SJCRH30 (cell line): ENCODE data around the gene OR2A7. TPM values are rescaled to one million over a fixed set of nuclear protein-coding genes. Genes with fewer than 3 reads are reported as not detected.
"Not testable (repeated sequence)": the region's sequence is repeated elsewhere in the genome, so short reads cannot be mapped to it uniquely, and the experiment has no call there.

ENCODE experiments used
- DNase-seq, 2 experiments: peaks; one replicate each; pipeline ENCODE4 v3.0.0-alpha.2; 2015 to 2020
- H3K27ac ChIP-seq: fragments of 250-450 bp; sonication (Bioruptor Pico); 2 replicates; pipeline ENCODE4 v1.5.1; 2020; ENCODE audit warnings: mild to moderate bottlenecking, moderate library complexity
- H3K27me3 ChIP-seq: fragments of 250-450 bp; sonication (Bioruptor Pico); 2 replicates; pipeline ENCODE4 v1.5.1; 2020; ENCODE audit warnings: mild to moderate bottlenecking, moderate library complexity
- H3K36me3 ChIP-seq: fragments of 250-450 bp; sonication (Bioruptor Pico); 2 replicates; pipeline ENCODE4 v1.5.1; 2020; ENCODE audit warnings: mild to moderate bottlenecking, moderate library complexity
- H3K4me1 ChIP-seq: fragments of 250-450 bp; sonication (Bioruptor Pico); 2 replicates; pipeline ENCODE4 v1.5.1; 2020; ENCODE audit warnings: mild to moderate bottlenecking, moderate library complexity
- H3K4me3 ChIP-seq: fragments of 250-450 bp; sonication (Bioruptor Pico); 2 replicates; pipeline ENCODE4 v1.5.1; 2020; ENCODE audit warnings: mild to moderate bottlenecking, moderate library complexity
- H3K9me3 ChIP-seq: fragments of 250-450 bp; sonication (Bioruptor Pico); replicated peaks from 2 replicates; pipeline ENCODE4 v1.5.1; 2020; ENCODE audit warnings: mild to moderate bottlenecking, moderate library complexity
- total RNA-seq: library from RNA; depleted of rRNA; stranded (reverse); fragments of >200 nt; shearing (Covaris generic); gene quantifications from 2 replicates; pipeline ENCODE4 v1.2.3, GENCODE V29; 2014

OR2A7 gene
- total RNA-seq, 1 experiment from 2014 or later, result not detected

DNA sequence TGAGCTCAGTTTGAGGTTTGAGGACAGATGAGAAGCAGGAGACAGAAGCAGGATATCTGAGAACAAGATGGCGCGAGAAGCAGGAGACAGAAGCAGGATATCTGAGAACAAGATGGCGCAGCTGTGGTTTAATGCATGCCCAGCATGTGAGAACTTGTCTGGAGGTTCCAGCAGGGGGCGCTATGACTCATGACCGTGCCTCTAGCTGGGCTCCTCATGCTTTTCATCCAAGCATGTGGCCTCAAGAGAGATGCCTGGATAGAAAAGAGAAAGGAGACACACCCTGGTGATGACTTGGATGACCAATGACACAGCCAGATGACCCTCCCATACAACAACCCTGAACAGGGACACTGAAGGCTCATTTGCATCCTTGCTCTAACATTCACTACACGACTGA, 15.4 kb upstream of the OR2A7 start:
- not testable (repeated sequence) for H3K27ac ChIP-seq, H3K4me1 ChIP-seq, H3K4me3 ChIP-seq, H3K27me3 ChIP-seq, H3K9me3 ChIP-seq, DNase-seq, H3K36me3 ChIP-seq

- not testable (repeated sequence) for H3K4me1 ChIP-seq, H3K27ac ChIP-seq, DNase-seq, H3K36me3 ChIP-seq, H3K27me3 ChIP-seq, H3K4me3 ChIP-seq, H3K9me3 ChIP-seq
Observed at GRCh38 chr7:144275281-144275680, 10.7 kb upstream of the OR2A7 start.

DNA sequence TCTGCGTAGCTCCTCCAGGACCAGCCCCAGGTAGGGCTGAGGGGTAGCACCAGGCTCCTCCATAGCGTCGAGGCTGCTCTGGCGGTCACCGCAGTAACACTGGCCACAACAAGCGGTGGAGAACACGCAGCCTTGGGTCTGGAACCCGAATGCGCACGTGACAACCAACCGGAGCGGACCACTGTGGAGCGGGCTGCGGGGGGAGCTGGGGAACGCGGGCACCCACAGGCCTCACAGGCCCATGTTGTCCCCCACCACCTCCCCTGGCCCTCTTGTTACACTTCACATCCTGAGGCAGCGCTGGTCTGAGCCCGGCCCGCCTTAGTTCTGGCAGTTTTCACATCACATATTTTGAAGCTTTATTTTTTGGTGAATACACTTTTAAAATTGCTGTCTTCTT, 4.6 kb upstream of the OR2A7 start, which contains the start of gene CTAGE8:
TSS of gene CTAGE8 (minus strand) at position 101 of the 400 bp plus-strand sequence. CDS start at position 63, 38 bp downstream.
- H3K27me3 ChIP-seq, H3K9me3 ChIP-seq, H3K4me1 ChIP-seq, H3K4me3 ChIP-seq, H3K36me3 ChIP-seq, DNase-seq, H3K27ac ChIP-seq: not testable (repeated sequence)

DNA sequence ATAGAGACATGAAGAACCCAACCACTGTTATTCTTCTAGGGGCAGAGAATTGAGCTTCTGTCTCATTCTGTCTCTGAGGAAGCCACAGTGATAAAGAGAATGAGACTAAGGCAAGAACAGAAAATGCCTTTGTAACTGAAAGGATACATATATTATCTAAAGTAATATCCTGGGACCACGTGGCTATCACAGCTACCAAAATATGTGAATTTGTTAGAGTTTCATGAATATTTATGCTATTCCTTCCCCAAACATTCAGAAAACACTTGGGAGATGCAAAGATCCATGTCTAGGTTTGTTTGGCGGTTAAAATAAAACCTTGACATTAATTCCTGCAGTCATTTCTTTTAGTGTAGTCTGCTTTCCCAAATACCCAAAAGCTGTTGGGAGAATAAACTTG, 2.5 kb downstream of the OR2A7 start:
- not testable (repeated sequence) for H3K9me3 ChIP-seq, H3K36me3 ChIP-seq, H3K4me1 ChIP-seq, H3K27ac ChIP-seq, H3K4me3 ChIP-seq, H3K27me3 ChIP-seq, DNase-seq

GRCh38 chr7:144259067-144259466, 5.5 kb downstream of the OR2A7 start:
- H3K4me1 ChIP-seq, H3K27ac ChIP-seq, H3K4me3 ChIP-seq, DNase-seq, H3K36me3 ChIP-seq, H3K27me3 ChIP-seq, H3K9me3 ChIP-seq: not testable (repeated sequence)

DNA sequence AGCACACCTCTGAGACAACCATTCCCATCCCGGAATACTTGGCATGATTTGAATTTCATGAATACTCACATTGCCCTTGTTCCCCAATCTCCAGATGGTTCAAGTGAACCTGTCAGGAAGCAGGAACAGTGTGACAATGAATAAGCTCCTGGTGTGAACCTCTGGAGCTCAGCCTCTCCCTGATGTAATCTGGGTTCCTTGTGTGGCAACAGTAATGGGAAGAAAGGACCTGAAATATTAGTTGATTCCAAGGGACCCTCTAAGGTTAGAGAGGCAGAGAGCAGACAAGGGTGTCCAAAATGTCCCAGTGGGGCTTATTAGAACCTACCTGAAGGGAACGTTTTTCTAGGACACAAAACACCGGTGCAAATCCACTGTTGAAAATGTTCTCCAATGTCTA, 8.5 kb downstream of the OR2A7 start:
- Histone ChIP-seq H3K4me1 (no peaks in the 10 kb centered on the region), H3K27ac (no peak overlapping the region), H3K27me3 (peaks cover 5% of the 10 kb centered on the region; the same call in 1 of the 2 replicates), H3K4me3 (no peak overlapping the region), H3K36me3 (no peaks in the 10 kb centered on the region), H3K9me3 (no peaks in the 10 kb centered on the region)
- DNase-seq, result peak in 1 of 2 experiments; percentile 9

DNA sequence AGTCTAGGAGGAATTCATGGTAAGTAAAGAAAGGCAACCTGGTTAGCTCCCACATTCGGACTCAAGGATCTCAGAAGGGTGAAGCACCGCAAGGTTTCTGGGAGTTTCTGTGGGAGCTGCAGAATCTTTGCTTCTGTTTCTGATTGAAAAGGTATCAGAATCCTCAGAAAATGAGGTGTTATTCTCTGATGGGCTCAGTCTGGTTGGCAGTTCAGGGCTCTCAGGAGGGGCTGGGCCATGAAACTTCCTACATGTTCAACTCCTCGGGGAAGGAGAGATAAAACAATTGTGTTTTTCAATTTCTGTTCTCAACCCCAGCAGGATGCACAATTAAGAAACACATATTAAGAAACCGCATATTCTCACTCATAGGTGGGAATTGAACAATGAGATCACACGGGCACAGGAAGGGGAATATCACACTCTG, 9.1 kb downstream of the OR2A7 start:
- DNase-seq, result peak in 1 of 2 experiments; percentile 9
- Histone ChIP-seq H3K27me3 (peaks cover 5% of the 10 kb centered on the region; the same call in 1 of the 2 replicates), H3K4me3 (no peak overlapping the region), H3K9me3 (no peaks in the 10 kb centered on the region), H3K36me3 (no peaks in the 10 kb centered on the region), H3K27ac (no peak overlapping the region), H3K4me1 (no peaks in the 10 kb centered on the region)

DNA sequence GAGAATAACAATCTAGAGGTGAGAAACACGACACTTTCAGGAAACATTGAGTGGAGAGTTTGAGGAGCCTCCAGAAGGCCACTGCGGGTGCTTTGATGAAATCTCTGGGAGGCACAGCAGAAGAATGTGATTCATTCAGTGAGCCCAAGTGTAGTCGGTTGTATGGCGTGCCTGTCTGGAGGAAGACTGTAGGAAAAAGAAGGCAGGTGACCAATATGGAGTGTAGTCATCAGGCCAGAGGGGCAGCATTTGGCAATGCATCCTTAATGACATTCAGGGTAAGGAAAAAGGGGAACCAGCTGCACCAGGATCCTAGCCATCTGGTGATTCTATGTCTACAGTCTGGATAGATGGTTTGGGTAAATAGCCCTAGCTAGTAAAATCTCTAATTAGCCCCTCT, 12.3 kb downstream of the OR2A7 start:
- not testable (repeated sequence) for DNase-seq

DNA sequence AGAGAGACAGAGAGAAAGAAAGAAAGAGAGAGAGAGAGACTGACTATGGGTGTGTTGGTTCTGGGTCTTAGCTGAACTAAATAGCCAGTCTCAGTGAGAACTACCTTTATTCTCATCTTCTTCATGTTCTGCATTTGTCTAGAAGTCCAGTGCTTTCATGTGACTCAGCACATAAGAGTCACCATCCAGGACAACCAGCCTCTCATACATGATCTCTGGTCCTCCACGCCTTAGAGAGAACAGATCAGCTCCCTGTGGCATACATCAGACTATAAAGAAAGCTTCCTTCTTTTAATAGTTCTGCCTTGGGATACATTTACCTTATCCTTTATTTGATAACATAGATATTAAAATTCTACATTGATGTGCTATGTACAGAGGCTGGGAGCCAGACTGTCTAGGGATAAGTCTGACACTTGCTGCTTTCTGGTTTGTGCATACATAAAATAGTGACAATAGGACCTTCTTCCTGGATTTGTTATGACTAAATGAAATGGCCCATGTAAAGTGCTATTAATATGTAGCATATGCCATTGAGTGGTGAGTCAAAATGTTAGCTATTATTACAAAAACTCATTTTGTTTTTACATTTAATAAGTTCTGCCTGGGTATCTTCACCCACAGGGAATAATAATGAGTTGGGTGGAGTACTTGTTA, 16.8 kb downstream of the OR2A7 start:
- DNase-seq, H3K27me3 ChIP-seq, H3K4me3 ChIP-seq, H3K4me1 ChIP-seq, H3K27ac ChIP-seq, H3K9me3 ChIP-seq, H3K36me3 ChIP-seq: not testable (repeated sequence)

More for the DNA sequence above, 12.3 kb downstream of the OR2A7 start:
- not testable (repeated sequence) for H3K4me1 ChIP-seq, H3K4me3 ChIP-seq, H3K27ac ChIP-seq, H3K27me3 ChIP-seq, H3K9me3 ChIP-seq, H3K36me3 ChIP-seq

GRCh38 chr7:144246967-144247366, 17.6 kb downstream of the OR2A7 start:
- not testable (repeated sequence) for H3K4me1 ChIP-seq, DNase-seq, H3K36me3 ChIP-seq

GRCh38 chr7:144245372-144245771, 19.2 kb downstream of the OR2A7 start:
- H3K27me3 ChIP-seq, DNase-seq, H3K9me3 ChIP-seq, H3K4me3 ChIP-seq, H3K27ac ChIP-seq, H3K36me3 ChIP-seq, H3K4me1 ChIP-seq: not testable (repeated sequence)

More at GRCh38 chr7:144246967-144247366, 17.6 kb downstream of the OR2A7 start:
- H3K4me3 ChIP-seq, H3K9me3 ChIP-seq, H3K27me3 ChIP-seq, H3K27ac ChIP-seq: not testable (repeated sequence)

- not testable (repeated sequence) for H3K4me1 ChIP-seq
Observed at GRCh38 chr7:144239365-144239764, 25.2 kb downstream of the OR2A7 start, which contains the start of gene OR2A42. OR2A42 (minus strand) TSS chr7:144239605; CDS start chr7:144232843, 6,762 bp downstream.

DNA sequence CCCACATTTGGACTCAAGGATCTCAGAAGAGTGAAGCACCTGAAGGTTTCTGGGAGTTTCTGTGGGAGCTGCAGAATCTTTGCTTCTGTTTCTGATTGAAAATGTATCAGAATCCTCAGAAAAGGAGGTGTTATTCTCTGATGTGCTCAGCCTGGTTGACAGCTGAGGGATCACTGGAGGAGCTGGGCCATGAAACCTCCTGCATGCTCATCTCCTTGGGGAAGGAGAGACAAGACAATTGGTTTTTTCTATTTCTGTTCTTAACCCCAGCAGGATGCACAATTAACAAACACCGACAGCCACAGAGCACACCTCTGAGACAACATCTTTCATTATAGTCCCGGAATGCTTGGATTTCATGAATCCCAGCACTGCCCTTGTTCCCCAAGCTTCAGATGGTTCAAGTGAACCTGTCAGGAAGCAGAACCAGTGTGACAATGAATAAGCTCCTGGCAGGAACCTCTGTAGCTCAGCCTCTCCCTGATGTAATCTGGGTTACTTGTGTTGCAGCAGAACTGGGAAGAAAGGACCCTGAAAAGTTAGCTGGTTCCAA, 26.0 kb downstream of the OR2A7 start:
- H3K4me3 ChIP-seq, H3K27me3 ChIP-seq, H3K9me3 ChIP-seq, H3K36me3 ChIP-seq, H3K4me1 ChIP-seq, H3K27ac ChIP-seq, DNase-seq: not testable (repeated sequence)

More at GRCh38 chr7:144239365-144239764, 25.2 kb downstream of the OR2A7 start, which contains the start of gene OR2A42:
- H3K9me3 ChIP-seq, DNase-seq, H3K36me3 ChIP-seq, H3K27ac ChIP-seq, H3K27me3 ChIP-seq, H3K4me3 ChIP-seq: not testable (repeated sequence)

- H3K27ac ChIP-seq, DNase-seq, H3K36me3 ChIP-seq, H3K9me3 ChIP-seq, H3K27me3 ChIP-seq, H3K4me1 ChIP-seq, H3K4me3 ChIP-seq: not testable (repeated sequence)
Observed at GRCh38 chr7:144233039-144233438, 31.6 kb downstream of the OR2A7 start.

DNA sequence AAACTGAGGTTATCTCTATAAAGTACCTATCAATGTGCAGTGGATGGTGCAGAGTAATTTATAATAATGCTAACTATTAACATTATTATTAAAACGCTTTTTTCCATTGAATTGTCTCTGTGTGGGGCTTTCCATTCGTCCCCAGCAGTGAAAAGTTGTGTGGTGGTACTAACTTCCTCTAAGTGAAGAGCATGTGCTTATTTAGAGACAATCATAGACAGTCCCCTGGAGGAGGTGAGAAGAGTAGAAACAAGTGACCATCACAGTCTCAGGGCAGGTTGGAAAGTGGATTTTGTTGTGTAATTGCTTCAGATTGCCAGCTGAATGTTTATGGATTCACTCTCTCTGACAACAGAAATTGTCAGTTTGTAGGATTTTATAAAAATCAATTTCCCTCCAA, 33.6 kb downstream of the OR2A7 start:
- not testable (repeated sequence) for H3K9me3 ChIP-seq, H3K27me3 ChIP-seq, H3K36me3 ChIP-seq, DNase-seq, H3K4me1 ChIP-seq, H3K4me3 ChIP-seq, H3K27ac ChIP-seq

- not testable (repeated sequence) for H3K4me3 ChIP-seq, H3K4me1 ChIP-seq, H3K9me3 ChIP-seq, H3K27me3 ChIP-seq, H3K27ac ChIP-seq, H3K36me3 ChIP-seq, DNase-seq
Observed at GRCh38 chr7:144228810-144229209, 35.8 kb downstream of the OR2A7 start.
